ENCODE measurements around the gene DHX8.
"Not testable (repeated sequence)": the region's sequence is repeated elsewhere in the genome, so short reads cannot be mapped to it uniquely, and the experiment has no call there.

DNA sequence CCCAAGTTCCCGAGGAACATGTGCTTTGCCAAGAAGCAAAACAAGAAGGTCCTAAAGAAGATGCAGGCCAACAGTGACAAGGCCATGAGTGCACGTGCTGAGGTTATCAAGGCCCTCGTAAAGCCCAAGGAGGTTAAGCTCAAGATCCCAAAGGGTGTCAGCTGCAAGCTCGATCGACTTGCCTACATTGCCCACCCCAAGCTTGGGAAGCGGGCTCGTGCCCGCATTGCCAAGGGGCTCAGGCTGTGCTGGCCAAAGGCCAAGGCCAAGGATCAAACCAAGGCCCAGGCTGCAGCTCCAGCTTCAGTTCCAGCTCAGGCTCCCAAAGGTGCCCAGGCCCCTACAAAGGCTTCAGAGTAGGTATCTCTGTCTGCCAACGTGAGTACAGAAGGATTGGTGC is 7.5 kb upstream of the DHX8 start:
- not testable (repeated sequence) for TF ChIP-seq SPI1 (IDR thresholded peaks at IDR 0.05; ENCODE audit: low read depth, low read length); POLR2A (IDR thresholded peaks at IDR 0.05; ENCODE audit: low read depth, low read length); TAF1 (IDR thresholded peaks at IDR 0.05; ENCODE audit: low read depth, low read length); POLR2AphosphoS5 (IDR thresholded peaks at IDR 0.05; ENCODE audit: low read depth, low read length); PAX5 (IDR thresholded peaks at IDR 0.05; ENCODE audit: insufficient read depth, low read length, severe bottlenecking)

All from GM12891 (cell line).